HG02973 (cell line): ENCODE results near the gene OR1L1.

ENCODE experiments used
- ATAC-seq: cut with Tn5 transposase; IDR thresholded peaks from one replicate; pipeline ENCODE4 v1.9.1; 2021; ENCODE audit warnings: moderate library complexity; ENCODE audit not compliant: unreplicated experiment

The OR1L1 gene, protein sequence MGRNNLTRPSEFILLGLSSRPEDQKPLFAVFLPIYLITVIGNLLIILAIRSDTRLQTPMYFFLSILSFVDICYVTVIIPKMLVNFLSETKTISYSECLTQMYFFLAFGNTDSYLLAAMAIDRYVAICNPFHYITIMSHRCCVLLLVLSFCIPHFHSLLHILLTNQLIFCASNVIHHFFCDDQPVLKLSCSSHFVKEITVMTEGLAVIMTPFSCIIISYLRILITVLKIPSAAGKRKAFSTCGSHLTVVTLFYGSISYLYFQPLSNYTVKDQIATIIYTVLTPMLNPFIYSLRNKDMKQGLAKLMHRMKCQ

DNA sequence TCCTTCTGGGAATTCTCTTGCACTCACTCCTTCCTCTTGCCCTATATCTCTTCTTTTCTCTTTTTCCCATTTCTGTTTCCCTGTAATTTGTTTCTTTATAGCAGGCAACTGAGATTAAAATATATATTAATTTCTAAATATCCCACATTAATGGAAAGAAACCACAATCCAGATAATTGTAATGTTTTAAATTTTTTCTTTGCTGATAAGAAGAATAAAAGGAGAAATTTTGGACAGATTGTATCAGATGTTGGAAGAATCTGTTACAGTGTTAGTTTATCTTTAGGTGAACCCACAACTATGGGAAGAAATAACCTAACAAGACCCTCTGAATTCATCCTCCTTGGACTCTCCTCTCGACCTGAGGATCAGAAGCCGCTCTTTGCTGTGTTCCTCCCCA is at the start of gene OR1L1:
Gene OR1L1, plus strand, starts transcription at position 301 of the 400 bp plus-strand sequence. Its CDS starts 0 bp downstream, at position 301.
- ATAC-seq: no peak

- no peak for ATAC-seq
These were observed 47.2 kb upstream of the OR1L1 start, which contains the start of gene OR1Q1 for GRCh38 chr9:122614362-122614761. Gene OR1Q1, plus strand, starts transcription at chr9:122614738. Its CDS starts 0 bp downstream, at chr9:122614738.

- no peak for ATAC-seq
These were observed 41.5 kb upstream of the OR1L1 start for GRCh38 chr9:122619996-122620395.

- no peak for ATAC-seq
These were observed 19.3 kb upstream of the OR1L1 start for GRCh38 chr9:122642226-122642625.

GRCh38 chr9:122656378-122656777 is 5.1 kb upstream of the OR1L1 start:
- ATAC-seq: no peak

GRCh38 chr9:122657527-122657926 is 4.0 kb upstream of the OR1L1 start, which contains the start of gene OR1B1:
Gene OR1B1, minus strand, starts transcription at chr9:122657627.
- ATAC-seq: no peak

DNA sequence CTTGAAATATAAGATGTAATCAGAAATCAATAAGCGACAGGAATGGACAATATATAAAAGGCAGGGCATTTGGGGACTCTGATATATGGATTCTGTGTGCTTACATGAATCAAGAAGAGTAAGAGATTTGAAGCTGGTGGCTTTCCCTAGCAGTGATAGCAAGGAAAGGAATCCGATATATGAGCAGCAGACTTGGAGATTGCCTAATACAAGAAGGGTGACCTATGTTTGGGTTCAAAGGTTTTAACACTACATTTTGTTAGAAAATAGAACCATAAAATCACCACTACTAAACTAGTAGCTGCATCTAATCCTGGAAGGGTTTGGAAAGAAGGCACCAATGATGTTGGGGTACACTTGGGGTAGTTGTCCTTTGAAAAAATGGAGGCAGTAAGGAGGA is 11.0 kb downstream of the OR1L1 start:
- ATAC-seq: no peak

DNA sequence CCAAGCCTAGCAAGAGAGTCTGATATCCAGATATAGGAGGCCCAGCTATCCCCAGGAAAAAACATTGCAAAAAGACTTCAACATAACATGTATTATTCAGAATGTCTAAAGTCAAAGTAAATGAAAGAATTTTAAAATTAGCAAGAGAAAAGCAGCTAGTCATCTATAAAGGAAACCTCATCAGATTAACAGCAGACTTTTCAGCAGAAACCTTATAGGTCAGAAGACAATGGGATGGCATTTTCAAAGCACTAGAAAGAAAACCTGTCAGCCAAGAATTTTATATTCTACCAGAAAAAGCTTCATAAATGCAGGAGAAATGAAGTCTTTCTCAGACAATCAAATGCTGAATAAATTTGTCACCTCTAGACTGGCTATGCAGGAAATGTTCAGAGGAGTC is 23.3 kb downstream of the OR1L1 start:
- no peak for ATAC-seq

DNA sequence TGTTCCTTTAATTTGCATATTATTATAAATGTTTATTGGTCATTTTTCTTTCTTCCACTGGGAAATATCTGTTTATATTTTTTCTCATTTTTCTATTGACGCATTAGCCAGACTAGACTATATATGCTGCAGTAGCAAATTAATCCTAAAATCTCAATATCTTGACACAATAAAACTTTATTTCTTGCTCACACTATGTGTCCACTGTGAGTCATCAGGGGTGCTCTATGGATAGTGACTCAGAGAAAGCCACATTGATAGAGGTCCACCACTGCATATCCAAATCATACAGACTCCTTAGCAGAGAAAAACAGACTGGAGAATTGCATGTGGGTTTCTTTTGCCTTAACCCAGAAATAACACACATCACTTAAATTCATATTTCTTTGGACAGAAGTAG is 34.2 kb downstream of the OR1L1 start:
- ATAC-seq: no peak
